Esophagus squamous epithelium (tissue), 4 donors: Measurements from ENCODE around the gene PNO1.
"Not testable (repeated sequence)": the region's sequence is repeated elsewhere in the genome, so short reads cannot be mapped to it uniquely, and the experiment has no call there.

Source experiments
- POLR2A ChIP-seq, 4 donors: fragments of 450-650 bp; IDR thresholded peaks; one replicate each; pipeline ENCODE4 v1.6.1; 2017; ENCODE audit warnings: antibody characterized with exemption in 4 of 4, mild to moderate bottlenecking in 4 of 4, moderate library complexity in 3 of 4
- TF ChIP-seq, protein P1 (sequence below), 6 experiments: fragments of 450-650 bp in 4 of 6; fragments of 200-600 bp in 2 of 6; sonication (generic) in 2 of 6; IDR thresholded peaks; one replicate each; pipeline ENCODE4 v1.5.1; 2016 to 2019; ENCODE audit warnings: antibody characterized with exemption in 6 of 6, mild to moderate bottlenecking in 4 of 6, moderate library complexity in 4 of 6

- TF ChIP-seq POLR2A (IDR thresholded peaks at IDR 0.05), result not testable (repeated sequence)
- TF ChIP-seq, protein P1, sequence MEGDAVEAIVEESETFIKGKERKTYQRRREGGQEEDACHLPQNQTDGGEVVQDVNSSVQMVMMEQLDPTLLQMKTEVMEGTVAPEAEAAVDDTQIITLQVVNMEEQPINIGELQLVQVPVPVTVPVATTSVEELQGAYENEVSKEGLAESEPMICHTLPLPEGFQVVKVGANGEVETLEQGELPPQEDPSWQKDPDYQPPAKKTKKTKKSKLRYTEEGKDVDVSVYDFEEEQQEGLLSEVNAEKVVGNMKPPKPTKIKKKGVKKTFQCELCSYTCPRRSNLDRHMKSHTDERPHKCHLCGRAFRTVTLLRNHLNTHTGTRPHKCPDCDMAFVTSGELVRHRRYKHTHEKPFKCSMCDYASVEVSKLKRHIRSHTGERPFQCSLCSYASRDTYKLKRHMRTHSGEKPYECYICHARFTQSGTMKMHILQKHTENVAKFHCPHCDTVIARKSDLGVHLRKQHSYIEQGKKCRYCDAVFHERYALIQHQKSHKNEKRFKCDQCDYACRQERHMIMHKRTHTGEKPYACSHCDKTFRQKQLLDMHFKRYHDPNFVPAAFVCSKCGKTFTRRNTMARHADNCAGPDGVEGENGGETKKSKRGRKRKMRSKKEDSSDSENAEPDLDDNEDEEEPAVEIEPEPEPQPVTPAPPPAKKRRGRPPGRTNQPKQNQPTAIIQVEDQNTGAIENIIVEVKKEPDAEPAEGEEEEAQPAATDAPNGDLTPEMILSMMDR (IDR thresholded peaks at IDR 0.05), result not testable (repeated sequence)
These were observed 17.5 kb downstream of the PNO1 start for GRCh38 chr2:68175210-68175609.
